Immature natural killer cell (primary cell): ENCODE measurements around the gene ANXA6. TPM values are rescaled to one million over a fixed set of nuclear protein-coding genes. Genes with fewer than 3 reads are reported as not detected.
A peak's percentile ranks its signal among the peaks of the same experiment; 100 is the strongest.

Source experiments
- DNase-seq, 3 donors: peaks; one replicate each; pipeline ENCODE4 v3.0.0; 2022; ENCODE audit warnings: mixed read lengths in 1 of 3
- H3K27ac Mint-ChIP-seq, 6 donors: one replicate each; pipeline ENCODE4 v1.8.0; 2020; ENCODE audit warnings: mixed read lengths in 6 of 6, mild to moderate bottlenecking in 5 of 6, inconsistent platforms in 4 of 6, moderate library complexity in 3 of 6
- H3K27me3 Mint-ChIP-seq, 3 donors: one replicate each; pipeline ENCODE4 v1.8.0; 2020 to 2021; ENCODE audit warnings: low read depth in 3 of 3, mild to moderate bottlenecking in 3 of 3, mixed read lengths in 3 of 3, moderate library complexity in 3 of 3, inconsistent platforms in 1 of 3
- H3K36me3 Mint-ChIP-seq, 3 donors: one replicate each; pipeline ENCODE4 v1.8.0; 2020; ENCODE audit warnings: mixed read lengths in 3 of 3, inconsistent platforms in 2 of 3, mild to moderate bottlenecking in 2 of 3
- H3K4me1 Mint-ChIP-seq, 2 donors: one replicate each; pipeline ENCODE4 v1.8.0; 2020; ENCODE audit warnings: inconsistent platforms in 2 of 2, mild to moderate bottlenecking in 2 of 2, mixed read lengths in 2 of 2, moderate library complexity in 1 of 2
- H3K4me3 Mint-ChIP-seq, 5 donors: one replicate each; pipeline ENCODE4 v1.8.0; 2020; ENCODE audit warnings: mild to moderate bottlenecking in 5 of 5, mixed read lengths in 5 of 5, inconsistent platforms in 3 of 5, moderate library complexity in 3 of 5
- H3K9me3 Mint-ChIP-seq, 6 donors: one replicate each; pipeline ENCODE4 v1.8.0; 2020; ENCODE audit warnings: mild to moderate bottlenecking in 6 of 6, mixed read lengths in 6 of 6, inconsistent platforms in 4 of 6, moderate library complexity in 3 of 6
- polyA plus RNA-seq, 3 donors: library from polyadenylated mRNA; unstranded; fragments of 300-500 nt; fragmentation: Illumina TruSeq; gene quantifications; one replicate each; pipeline ENCODE4 v1.2.3, GENCODE V29; 2021

Gene ANXA6
- polyA plus RNA-seq, 3 donors from 2014 or later = 313 to 679 (median 395) TPM

GRCh38 chr5:151189151-151189550 lies 31.6 kb upstream of the ANXA6 start:
- no peak for DNase-seq
- no peak overlapping the region for H3K4me3 Mint-ChIP-seq
- peaks cover 40 to 82% of the 10 kb centered on the region in 2 donors for H3K4me1 Mint-ChIP-seq
- peak overlapping the region in 3 of 6 donors; percentile 19 to 36 (median 23) for H3K27ac Mint-ChIP-seq
- H3K27me3 Mint-ChIP-seq = peaks cover 0 to 6% (median 0%) of the 10 kb centered on the region in 3 donors
- peaks cover 50 to 72% (median 68%) of the 10 kb centered on the region in 3 donors for H3K36me3 Mint-ChIP-seq
- peaks cover 0 to 7% (median 4%) of the 10 kb centered on the region in 6 donors for H3K9me3 Mint-ChIP-seq

DNA sequence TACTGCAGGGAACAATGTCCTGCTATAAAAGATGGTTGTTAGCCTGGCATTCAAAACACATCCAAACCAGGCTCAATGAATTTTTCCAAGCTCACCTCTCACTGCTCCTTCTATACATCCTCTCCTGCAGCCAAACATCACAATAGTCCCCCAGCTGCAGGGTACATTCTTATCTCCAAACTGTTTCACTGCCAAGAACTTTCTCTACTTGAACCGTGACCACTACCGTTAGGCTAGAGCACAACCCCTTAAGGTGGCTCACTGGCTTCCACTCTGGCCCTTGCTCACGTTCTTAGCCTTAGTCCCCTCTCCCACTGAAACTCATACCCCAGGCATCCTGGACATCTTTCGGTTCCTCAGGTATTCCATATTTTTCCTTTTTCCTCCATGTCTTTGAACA lies 29.0 kb upstream of the ANXA6 start:
- peaks cover 23 to 56% of the 10 kb centered on the region in 2 donors for H3K4me1 Mint-ChIP-seq
- H3K27ac Mint-ChIP-seq = peak overlapping the region; percentile 36 to 86 (median 59)
- no peak for DNase-seq
- H3K36me3 Mint-ChIP-seq = peaks cover 48 to 65% (median 49%) of the 10 kb centered on the region in 3 donors
- peaks cover 0 to 4% (median 0%) of the 10 kb centered on the region in 3 donors for H3K27me3 Mint-ChIP-seq
- H3K9me3 Mint-ChIP-seq = peaks cover 0 to 7% (median 4%) of the 10 kb centered on the region in 6 donors
- H3K4me3 Mint-ChIP-seq = no peak overlapping the region

DNA sequence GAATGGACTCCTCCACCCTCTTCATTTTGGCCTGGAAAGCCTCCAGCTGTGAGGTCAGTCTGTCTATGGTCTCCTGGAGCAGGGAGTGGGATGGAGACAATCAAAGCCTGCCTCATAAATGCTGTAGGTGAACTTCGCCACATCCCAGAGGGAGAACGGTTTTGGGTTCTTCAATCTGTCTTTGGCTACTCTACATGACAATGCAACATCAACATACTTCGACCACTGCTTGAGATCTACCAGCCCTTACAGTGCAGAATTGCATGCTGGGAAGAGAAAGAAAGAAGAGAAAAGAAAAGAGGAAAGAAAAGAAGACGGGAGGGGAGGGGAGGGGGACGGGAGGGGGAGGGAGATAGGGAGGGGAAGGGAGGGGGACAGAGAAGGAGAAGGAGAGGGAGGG lies 28.5 kb upstream of the ANXA6 start:
- DNase-seq = no peak
- H3K4me1 Mint-ChIP-seq = peaks cover 19 to 51% of the 10 kb centered on the region in 2 donors
- peaks cover 0 to 4% (median 0%) of the 10 kb centered on the region in 3 donors for H3K27me3 Mint-ChIP-seq
- no peak overlapping the region for H3K4me3 Mint-ChIP-seq
- H3K9me3 Mint-ChIP-seq = peaks cover 0 to 7% (median 3%) of the 10 kb centered on the region in 6 donors
- H3K27ac Mint-ChIP-seq = peak overlapping the region in 3 of 6 donors; percentile 46 to 77 (median 52)
- H3K36me3 Mint-ChIP-seq = peaks cover 44 to 60% (median 44%) of the 10 kb centered on the region in 3 donors

- Mint-ChIP-seq H3K9me3 (peaks cover 0 to 7% (median 3%) of the 10 kb centered on the region in 6 donors), H3K27me3 (peaks cover 0 to 3% (median 0%) of the 10 kb centered on the region in 3 donors), H3K4me1 (peaks cover 9 to 35% of the 10 kb centered on the region in 2 donors), H3K27ac (peak overlapping the region in 1 of 6 donors; percentile 32), H3K4me3 (no peak overlapping the region), H3K36me3 (peaks cover 30 to 51% (median 36%) of the 10 kb centered on the region in 3 donors)
- DNase-seq = no peak
Observed at GRCh38 chr5:151184316-151185042, 26.9 kb upstream of the ANXA6 start.

- Mint-ChIP-seq H3K4me3 (no peak overlapping the region), H3K27me3 (peaks cover 0 to 3% (median 0%) of the 10 kb centered on the region in 3 donors), H3K9me3 (peaks cover 0 to under 1% (median 0%) of the 10 kb centered on the region in 6 donors), H3K4me1 (peaks cover 7 to 27% of the 10 kb centered on the region in 2 donors), H3K36me3 (peaks cover 22 to 46% (median 27%) of the 10 kb centered on the region in 3 donors), H3K27ac (peak overlapping the region in 2 of 6 donors; percentile 53)
- no peak for DNase-seq
Observed at GRCh38 chr5:151183456-151184245, 26.1 kb upstream of the ANXA6 start.

- Mint-ChIP-seq H3K4me3 (no peak overlapping the region), H3K4me1 (peaks cover 7 to 23% of the 10 kb centered on the region in 2 donors), H3K27ac (peak overlapping the region in 1 of 6 donors; percentile 26), H3K27me3 (peaks cover 0 to 3% (median 0%) of the 10 kb centered on the region in 3 donors), H3K9me3 (no peaks in the 10 kb centered on the region), H3K36me3 (peaks cover 21 to 46% (median 24%) of the 10 kb centered on the region in 3 donors)
- no peak for DNase-seq
Observed at GRCh38 chr5:151182976-151183375, 25.4 kb upstream of the ANXA6 start.

DNA sequence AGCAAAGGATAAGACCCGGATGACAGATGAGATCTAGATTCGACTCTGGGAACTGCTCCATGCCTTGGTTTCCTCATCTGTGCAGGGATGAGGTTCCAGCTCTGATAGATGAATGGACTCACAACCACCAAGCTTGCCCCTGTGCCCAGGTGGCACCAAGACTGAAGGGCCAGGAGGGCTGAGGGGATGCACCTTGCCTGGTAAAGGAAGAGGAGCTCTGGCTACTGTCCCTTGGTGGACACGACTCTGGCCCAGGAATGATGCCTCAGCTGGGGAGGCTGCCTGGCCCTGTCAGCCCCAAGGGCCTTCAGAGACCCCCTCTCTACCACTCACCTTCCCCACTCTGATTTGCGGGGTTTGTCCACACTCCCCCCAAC lies 24.9 kb upstream of the ANXA6 start:
- peaks cover 0 to 3% (median 0%) of the 10 kb centered on the region in 3 donors for H3K27me3 Mint-ChIP-seq
- no peak overlapping the region for H3K4me3 Mint-ChIP-seq
- H3K27ac Mint-ChIP-seq = peak overlapping the region in 4 of 6 donors; percentile 28 to 78 (median 66)
- H3K4me1 Mint-ChIP-seq = peaks cover 7 to 20% of the 10 kb centered on the region in 2 donors
- H3K9me3 Mint-ChIP-seq = no peaks in the 10 kb centered on the region
- peaks cover 20 to 41% (median 20%) of the 10 kb centered on the region in 3 donors for H3K36me3 Mint-ChIP-seq
- no peak for DNase-seq

- H3K4me3 Mint-ChIP-seq = no peak overlapping the region
- H3K9me3 Mint-ChIP-seq = no peaks in the 10 kb centered on the region
- peak overlapping the region; percentile 24 to 78 (median 61) for H3K27ac Mint-ChIP-seq
- no peak for DNase-seq
- peaks cover 6 to 17% of the 10 kb centered on the region in 2 donors for H3K4me1 Mint-ChIP-seq
- H3K27me3 Mint-ChIP-seq = peaks cover 0 to 3% (median 0%) of the 10 kb centered on the region in 3 donors
- H3K36me3 Mint-ChIP-seq = peaks cover 16 to 37% (median 18%) of the 10 kb centered on the region in 3 donors
Observed at GRCh38 chr5:151181818-151182523, 24.4 kb upstream of the ANXA6 start.

- Mint-ChIP-seq H3K4me3 (no peak overlapping the region), H3K36me3 (peaks cover 7 to 22% (median 8%) of the 10 kb centered on the region in 3 donors)
Observed at GRCh38 chr5:151180291-151180690, 22.7 kb upstream of the ANXA6 start.

GRCh38 chr5:151179489-151179840 lies 21.9 kb upstream of the ANXA6 start:
- no peak for DNase-seq
- Mint-ChIP-seq H3K27ac (peak overlapping the region in 3 of 6 donors; percentile 10 to 72 (median 34)), H3K9me3 (no peaks in the 10 kb centered on the region), H3K27me3 (no peaks in the 10 kb centered on the region), H3K4me1 (peaks cover 0 to 1% of the 10 kb centered on the region in 2 donors), H3K36me3 (peaks cover 7 to 20% (median 8%) of the 10 kb centered on the region in 3 donors), H3K4me3 (no peak overlapping the region)

More at GRCh38 chr5:151180291-151180690, 22.7 kb upstream of the ANXA6 start:
- H3K9me3 Mint-ChIP-seq = no peaks in the 10 kb centered on the region
- no peak for DNase-seq
- peaks cover under 1% of the 10 kb centered on the region in 2 donors for H3K4me1 Mint-ChIP-seq
- peak overlapping the region in 1 of 6 donors; percentile 69 for H3K27ac Mint-ChIP-seq
- no peaks in the 10 kb centered on the region for H3K27me3 Mint-ChIP-seq

- Mint-ChIP-seq H3K27ac (peak overlapping the region in 5 of 6 donors; percentile 10 to 72 (median 34)), H3K4me3 (no peak overlapping the region), H3K36me3 (peaks cover 7 to 20% (median 8%) of the 10 kb centered on the region in 3 donors)
Observed at GRCh38 chr5:151178777-151179488, 21.4 kb upstream of the ANXA6 start.

DNA sequence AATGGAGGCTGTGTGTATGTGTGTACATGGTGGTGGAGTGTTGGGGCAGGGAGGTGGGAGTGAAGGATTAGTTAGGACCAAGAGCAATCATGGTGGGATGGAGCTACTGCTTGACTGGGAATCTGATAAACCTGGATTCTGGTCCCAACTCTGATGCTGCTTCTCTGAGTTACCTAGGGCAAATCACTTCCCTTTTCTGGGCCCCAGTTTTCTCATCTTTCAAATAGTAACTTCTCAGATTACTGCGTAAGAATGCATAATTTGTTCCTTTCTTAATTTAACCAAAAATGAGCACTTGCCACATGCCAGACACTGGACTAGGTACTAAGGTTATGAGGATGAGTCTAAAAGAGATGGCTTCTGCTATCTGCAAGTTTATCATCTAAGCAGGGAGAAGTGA lies 20.8 kb upstream of the ANXA6 start:
- Mint-ChIP-seq H3K9me3 (no peaks in the 10 kb centered on the region), H3K27me3 (no peaks in the 10 kb centered on the region), H3K27ac (peak overlapping the region in 5 of 6 donors; percentile 12 to 68 (median 62)), H3K36me3 (peaks cover 4 to 20% (median 8%) of the 10 kb centered on the region in 3 donors), H3K4me1 (peaks cover 0 to 8% of the 10 kb centered on the region in 2 donors), H3K4me3 (no peak overlapping the region)
- DNase-seq = no peak

More at GRCh38 chr5:151178777-151179488, 21.4 kb upstream of the ANXA6 start:
- no peak for DNase-seq
- H3K27me3 Mint-ChIP-seq = no peaks in the 10 kb centered on the region
- peaks cover 0 to 7% of the 10 kb centered on the region in 2 donors for H3K4me1 Mint-ChIP-seq
- H3K9me3 Mint-ChIP-seq = no peaks in the 10 kb centered on the region
